GM18951 (cell line): ENCODE data around the gene FADS6.

Experiments
- POLR2A ChIP-seq: IDR thresholded peaks from 4 replicates; pipeline ENCODE4 v1.6.1; 2011; ENCODE audit warnings: mild to moderate bottlenecking; ENCODE audit not compliant: insufficient read length, insufficient read depth; ENCODE audit errors: extremely low read depth
- in situ Hi-C: fragments of 300-500 bp; cut with MboI; formaldehyde crosslinking; loops from one replicate; pipeline ENCODE4 v1.12.0; 2022; ENCODE audit warnings: low sequenced_read_pairs, mixed read lengths, inconsistent platforms; ENCODE audit not compliant: unreplicated experiment

Gene FADS6

DNA sequence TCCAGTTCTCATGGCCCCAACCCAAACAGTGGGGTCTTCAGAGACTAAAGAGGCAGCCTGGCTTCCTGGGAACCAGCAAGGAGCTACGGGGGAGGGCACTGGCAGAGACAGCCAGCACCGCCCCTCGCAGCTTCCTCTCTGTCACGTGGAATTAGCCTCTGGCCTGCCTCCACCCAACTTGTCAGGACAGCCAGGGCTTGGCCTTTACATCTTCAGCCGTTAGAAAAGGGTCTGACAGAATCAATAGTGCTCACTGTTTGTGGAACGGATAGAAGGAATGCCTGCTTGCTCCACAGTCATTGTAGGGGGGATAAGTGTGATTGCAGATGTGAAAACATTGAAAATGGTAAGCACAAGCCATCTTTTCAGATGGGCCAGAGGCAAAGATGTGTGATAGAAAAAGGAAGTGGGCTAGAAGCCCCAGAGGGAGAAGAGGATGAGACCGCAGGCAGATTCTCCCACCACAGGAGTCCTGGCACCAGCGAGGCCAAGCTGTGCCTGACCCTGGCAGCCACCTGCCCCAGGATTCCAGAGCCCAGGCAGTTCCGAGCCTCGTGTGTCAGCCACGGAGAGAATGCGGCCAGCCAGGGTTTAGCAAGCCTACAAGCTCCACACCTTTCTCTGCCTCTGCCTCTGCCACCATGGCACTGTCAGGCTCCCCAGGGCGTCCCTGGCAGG, 52.3 kb downstream of the FADS6 start:
- no peak for TF ChIP-seq POLR2A
- in situ Hi-C loops, result no loop called here

DNA sequence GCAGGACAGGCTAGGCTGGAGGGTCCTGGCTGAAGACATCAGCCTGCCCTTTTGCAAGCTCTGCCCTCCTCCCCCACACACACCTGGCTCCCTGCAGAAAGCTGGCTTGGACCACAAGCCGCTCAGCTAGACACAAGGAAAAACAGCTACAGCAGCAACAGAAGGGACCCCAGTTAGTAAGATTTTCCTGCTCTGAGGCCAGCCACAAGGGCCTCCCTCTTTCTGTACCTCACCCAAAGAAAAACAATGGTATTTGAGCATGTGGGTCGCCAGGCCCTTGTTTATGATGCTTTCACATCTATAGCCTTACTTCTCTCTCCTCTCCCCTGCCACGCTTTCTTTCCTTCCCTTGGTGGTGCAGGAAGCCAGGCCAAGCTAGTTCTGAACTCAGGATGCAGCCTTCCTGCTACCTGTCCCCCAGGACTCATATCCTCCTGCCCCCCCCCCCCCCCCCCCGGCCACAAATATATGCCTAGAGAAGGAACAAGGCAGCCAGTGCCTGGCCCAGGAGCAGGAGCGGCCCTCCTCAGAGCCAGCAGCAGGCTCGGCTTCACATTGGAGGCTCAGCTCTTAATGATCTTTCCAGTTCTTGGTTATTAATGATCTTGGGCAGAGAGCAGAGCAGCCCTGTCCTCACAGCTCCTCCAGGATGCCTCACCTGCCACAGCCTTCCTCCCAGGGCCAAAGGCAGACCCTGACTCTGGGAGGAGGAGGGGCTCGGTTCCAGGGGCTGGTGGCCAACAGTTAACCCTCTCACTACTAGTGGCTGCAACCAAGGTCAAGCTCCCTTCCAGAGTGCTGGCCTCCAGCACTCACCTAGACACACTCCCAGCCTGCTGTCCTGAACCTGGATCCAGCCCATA, 53.2 kb downstream of the FADS6 start:
- no peak for TF ChIP-seq POLR2A
- in situ Hi-C loops, result no loop called here

DNA sequence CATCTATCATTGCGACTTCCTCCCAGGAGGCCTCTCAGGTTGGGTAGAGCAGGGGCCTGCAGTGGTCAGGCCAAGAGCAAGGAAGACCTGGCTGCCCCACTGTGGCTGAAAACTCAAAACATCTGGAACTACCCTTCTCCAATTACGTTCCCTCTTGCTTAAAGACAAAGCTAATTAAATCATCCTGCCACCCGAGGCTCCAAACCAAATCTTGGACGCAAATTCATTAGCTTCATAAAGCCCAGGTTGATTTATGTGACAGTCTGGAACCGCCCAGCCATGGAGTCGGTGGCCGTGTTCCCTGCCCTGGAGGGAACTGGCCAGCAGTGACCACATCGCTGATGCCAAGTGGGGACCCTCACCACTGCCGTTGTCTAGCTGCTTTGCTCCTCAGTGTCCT, 55.2 kb downstream of the FADS6 start:
- TF ChIP-seq POLR2A, result no peak
- in situ Hi-C loops, result no loop called here

DNA sequence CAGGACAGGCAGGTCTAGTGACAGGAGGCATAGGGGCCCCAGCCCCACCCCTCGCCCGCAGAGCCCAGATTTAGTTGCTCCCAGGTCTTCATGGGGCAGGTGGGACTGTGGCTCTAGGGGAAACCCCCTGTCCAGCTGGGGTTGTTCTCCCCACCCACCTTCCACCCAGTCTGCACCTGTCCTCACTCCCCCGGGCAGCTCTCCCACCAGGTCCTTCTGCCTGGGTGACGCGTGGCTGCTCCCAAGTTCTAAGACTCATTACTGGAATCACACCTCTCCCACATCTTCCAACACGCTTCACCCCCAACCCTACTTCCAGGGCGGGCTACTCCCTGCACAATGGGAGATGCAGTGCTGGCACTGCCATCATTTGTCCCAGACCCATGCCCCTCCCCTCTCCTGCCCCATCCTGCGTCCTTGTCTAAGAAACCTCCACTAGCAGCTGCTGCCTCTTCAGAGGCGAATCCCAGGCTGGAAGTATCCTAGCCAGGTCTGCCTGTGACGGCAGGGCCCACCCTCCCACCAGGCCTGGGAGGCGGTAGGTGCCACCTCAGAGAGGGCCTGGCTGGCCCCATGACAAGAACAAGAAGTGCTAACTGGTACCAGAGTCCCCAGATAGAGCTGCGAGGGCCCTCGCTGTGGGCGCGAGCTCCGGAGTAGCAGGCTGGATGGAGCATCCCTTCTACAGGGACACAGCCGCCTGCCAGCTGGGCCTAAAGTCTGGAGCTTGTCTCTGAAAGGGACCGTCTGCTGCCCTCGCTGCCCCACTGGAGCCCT, 56.6 kb downstream of the FADS6 start:
- no peak for TF ChIP-seq POLR2A
- in situ Hi-C loops, result no loop called here

DNA sequence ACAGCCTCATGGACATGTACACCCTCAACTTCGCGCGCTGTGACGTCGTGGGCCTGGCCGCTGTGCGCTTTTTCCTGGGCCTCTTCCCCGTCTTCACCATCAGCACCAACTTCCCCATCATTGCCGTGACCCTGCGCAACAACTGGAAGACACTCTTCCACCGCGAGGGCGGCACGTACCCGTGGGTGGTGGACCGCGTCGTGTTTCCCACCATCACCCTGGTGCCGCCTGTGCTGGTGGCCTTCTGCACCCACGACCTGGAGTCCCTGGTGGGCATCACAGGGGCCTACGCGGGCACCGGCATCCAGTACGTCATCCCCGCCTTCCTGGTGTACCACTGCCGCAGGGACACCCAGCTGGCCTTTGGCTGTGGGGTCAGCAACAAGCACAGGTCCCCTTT, 57.2 kb downstream of the FADS6 start:
- in situ Hi-C loops, result no loop called here
- TF ChIP-seq POLR2A, result no peak

DNA sequence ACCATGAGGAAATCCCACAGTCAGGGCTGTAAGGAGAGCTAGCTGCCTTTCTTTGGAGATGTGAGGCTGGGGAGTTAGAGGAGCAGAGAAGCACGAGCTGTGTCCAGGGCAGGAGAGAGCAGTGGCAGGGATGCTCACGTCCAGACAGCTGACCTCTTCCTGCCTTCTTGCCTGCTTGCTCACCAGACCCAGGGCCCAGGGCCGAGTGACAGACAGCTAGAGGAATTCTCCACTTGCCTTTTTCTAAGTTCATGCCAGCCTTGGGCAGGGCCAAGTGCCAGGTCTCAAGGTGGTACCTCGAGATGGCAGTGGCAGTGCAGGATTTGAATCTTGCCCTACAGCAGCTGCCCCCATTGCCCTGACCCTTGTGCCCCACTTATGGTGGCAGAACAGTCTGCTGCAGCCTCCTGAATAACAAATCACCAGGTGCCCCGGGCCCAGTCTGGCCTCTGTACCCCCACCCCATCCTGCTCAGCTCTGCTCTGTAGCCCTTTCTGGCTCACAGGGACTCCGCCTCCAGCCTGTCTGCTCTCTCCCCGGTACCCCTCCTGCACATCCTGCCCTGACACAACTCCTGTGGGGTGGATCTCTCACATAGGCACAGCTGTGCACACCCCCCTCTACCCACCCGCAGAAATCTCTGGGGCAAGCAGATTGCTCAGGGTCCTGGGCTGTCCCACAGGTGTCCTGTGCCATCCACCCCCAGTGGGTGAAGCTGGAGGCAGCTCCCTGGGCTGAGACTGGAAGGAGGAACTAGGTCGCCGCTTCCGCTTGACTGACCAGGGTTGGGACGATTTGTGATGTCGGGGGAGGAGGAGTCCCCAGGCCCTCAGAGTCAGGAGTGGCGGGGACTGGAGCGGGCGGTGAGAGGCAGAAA, 59.7 kb downstream of the FADS6 start:
- in situ Hi-C loops, result no loop called here
- TF ChIP-seq POLR2A, result no peak

DNA sequence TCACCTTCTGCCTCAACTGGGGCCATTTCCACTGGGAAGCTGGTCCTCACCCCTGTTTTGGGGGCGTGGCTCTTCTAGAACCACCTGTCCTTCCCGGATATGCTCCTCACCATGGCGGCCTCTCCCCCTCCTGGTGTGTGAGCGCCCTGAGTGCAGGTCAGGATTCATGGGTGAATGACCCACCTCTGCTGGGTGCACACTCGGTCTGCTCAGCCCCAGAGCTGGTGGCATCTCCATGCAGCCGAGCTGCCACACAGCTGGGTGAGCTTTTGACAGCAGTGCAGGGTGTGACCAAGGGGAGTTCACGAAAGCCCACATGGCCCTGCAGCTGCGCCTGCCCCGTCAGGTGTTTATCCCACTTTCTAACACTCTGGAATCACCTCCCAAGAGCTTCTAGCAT, 61.0 kb downstream of the FADS6 start:
- in situ Hi-C loops, result no loop called here
- TF ChIP-seq POLR2A, result no peak

DNA sequence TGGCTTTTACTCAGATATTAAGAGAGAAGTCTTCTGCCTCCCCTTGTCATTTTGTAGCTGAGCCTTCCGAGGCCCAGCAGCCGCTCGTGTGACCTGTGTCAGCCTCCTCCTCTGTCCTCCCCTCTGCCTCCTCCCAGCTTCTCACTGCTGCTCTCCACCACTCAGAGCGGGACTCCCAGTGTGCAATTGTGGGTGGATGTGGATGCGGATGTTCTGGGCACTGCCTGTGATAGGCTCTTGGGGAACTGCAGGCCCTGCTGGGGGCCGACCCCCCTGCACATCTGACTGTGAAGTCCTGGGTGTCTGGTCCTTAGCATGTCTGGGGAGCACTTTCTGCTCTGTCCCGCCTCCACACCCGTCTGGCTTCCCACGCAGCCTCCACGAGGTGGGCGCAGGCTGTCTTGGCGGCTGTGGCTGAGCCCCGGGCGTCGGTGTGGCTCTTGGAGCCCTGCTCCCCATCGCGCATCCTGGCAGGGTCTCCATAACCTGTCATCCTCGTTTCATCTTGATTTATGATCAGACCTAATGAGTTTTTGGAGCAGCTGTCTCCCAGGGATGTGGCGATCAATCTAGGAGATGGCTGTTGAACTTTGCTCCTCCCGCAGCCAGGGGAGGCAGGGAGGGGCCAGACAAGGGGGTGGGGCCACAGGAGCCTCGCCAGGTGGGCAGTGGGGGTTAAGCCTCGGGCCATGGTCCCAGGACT, 61.8 kb downstream of the FADS6 start:
- in situ Hi-C loops, result no loop called here
- TF ChIP-seq POLR2A, result no peak

DNA sequence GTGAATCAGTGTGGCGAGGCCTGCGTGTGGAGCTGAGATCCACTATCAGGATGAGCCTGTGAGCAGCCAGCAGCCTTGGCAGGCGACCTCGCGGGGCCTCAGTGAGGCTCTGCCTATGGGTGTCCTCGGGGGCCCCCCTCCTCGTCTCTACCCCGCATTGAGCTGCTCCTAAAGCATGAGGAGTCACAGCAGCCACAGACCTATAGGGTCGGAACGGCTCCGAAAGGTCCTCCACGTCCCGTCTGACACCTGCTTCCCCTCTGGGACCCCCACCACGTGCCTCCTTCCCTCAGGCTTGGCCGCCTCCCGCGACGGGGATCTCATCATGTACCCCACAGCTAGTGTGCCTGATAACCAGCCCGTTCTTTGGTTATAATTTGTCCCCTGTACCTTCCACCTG, 62.6 kb downstream of the FADS6 start:
- TF ChIP-seq POLR2A, result no peak
- in situ Hi-C loops, result no loop called here

DNA sequence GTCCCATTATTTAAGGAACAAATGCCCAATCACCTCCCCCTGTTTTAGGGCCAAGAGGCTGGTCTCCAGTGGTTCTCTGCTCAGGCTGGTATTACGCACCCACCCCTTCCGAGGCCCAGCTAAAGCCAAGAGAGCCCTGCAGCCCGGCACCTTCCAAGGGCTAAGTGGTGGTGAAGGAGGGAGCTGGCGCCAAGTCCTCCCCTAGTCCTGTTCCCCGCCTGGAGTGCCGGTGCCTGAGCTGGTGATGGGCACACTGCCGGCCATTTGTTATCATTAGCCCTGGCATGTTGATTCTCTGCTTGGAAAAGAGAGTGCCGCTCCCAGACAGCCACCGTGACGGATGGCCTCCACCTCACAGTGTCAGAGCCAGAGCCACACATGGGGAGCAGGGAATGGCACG, 65.6 kb downstream of the FADS6 start:
- TF ChIP-seq POLR2A, result no peak
- in situ Hi-C loops, result no loop called here
